ENCODE results near the gene COL4A6. TPM values are rescaled to one million over a fixed set of nuclear protein-coding genes. Genes with fewer than 3 reads are reported as not detected.

COL4A6 gene
- total RNA-seq (under 1 TPM; under 0.01 to 0.09 TPM), polyA plus RNA-seq (under 1 TPM in 1 of 2 donors, not detected in 1; 0.07 TPM)

DNA sequence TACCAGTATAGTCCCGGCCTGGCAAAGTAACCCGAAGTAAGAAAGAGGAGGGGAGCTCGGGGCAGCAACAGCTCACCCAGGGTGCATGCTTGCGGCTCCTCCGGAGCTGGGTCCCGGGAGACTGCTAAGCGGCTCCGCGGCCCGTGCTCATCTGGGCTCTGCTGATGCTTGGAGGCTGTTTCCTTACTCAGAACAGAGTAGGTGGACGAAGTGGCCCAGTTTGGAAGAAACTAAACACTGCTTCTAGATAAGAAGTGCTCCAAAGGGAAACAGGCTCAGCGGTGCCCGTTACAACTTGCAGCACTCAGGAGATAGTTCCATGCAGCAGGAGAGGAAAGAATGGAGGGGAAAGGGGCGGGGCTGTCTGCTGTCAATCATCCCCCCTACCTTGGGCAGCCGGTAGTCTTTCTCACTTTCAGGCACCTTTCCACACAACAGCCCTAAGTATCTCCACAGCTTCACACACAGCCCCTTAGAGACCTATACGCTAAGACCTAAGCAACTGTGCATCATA, at the start of gene COL4A6:
TSS of gene COL4A6 (minus strand) at position 313 of the 514 bp plus-strand sequence. CDS start at position 87, 226 bp downstream.
- H3K27ac ChIP-seq (ENCODE audit: low read depth in 1 of 2, low read length in 2 of 2) = no peak within 1 kb of the TSS
- no peak within 1 kb of the TSS for H3K9ac ChIP-seq (ENCODE audit: low read depth in 1 of 2, low read length in 2 of 2)
- H3K27me3 ChIP-seq (ENCODE audit: control insufficient read depth in 4 of 4, insufficient read depth in 4 of 4, low read length in 3 of 4) = peaks cover 0 to 20% (median 0%) of the 10 kb centered on the region in 4 donors
- WGBS = 5% methylated on average over 16 of the region's 16 CpGs
- H3K36me3 ChIP-seq (ENCODE audit: control insufficient read depth in 4 of 4, insufficient read depth in 3 of 4, low read depth in 1 of 4, low read length in 3 of 4) = no peaks in the 10 kb centered on the region
- TF ChIP-seq RXRA (IDR thresholded peaks at IDR 0.05) (no peak), HNF4A (conservative IDR thresholded peaks at IDR 0.05) (no peak), EGR1 (IDR thresholded peaks at IDR 0.05; ENCODE audit: low read depth in 2 of 2) (no peak), YY1 (IDR thresholded peaks at IDR 0.05) (no peak), HNF4G (IDR thresholded peaks at IDR 0.05) (no peak), RAD21 (IDR thresholded peaks at IDR 0.05) (no peak), ATF3 (IDR thresholded peaks at IDR 0.05) (no peak), SP1 (IDR thresholded peaks at IDR 0.05) (no peak), FOXA2 (IDR thresholded peaks at IDR 0.05) (no peak), JUND (IDR thresholded peaks at IDR 0.05) (no peak), NR2F2 (IDR thresholded peaks at IDR 0.05) (no peak), TAF1 (conservative IDR thresholded peaks at IDR 0.05) (no peak), FOXA1 (IDR thresholded peaks at IDR 0.05) (no peak), GABPA (IDR thresholded peaks at IDR 0.05 in 1 of 2, conservative IDR thresholded peaks at IDR 0.05 in 1 of 2) (no peak), REST (IDR thresholded peaks at IDR 0.05) (no peak)
- TF ChIP-seq, protein P1, sequence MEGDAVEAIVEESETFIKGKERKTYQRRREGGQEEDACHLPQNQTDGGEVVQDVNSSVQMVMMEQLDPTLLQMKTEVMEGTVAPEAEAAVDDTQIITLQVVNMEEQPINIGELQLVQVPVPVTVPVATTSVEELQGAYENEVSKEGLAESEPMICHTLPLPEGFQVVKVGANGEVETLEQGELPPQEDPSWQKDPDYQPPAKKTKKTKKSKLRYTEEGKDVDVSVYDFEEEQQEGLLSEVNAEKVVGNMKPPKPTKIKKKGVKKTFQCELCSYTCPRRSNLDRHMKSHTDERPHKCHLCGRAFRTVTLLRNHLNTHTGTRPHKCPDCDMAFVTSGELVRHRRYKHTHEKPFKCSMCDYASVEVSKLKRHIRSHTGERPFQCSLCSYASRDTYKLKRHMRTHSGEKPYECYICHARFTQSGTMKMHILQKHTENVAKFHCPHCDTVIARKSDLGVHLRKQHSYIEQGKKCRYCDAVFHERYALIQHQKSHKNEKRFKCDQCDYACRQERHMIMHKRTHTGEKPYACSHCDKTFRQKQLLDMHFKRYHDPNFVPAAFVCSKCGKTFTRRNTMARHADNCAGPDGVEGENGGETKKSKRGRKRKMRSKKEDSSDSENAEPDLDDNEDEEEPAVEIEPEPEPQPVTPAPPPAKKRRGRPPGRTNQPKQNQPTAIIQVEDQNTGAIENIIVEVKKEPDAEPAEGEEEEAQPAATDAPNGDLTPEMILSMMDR (IDR thresholded peaks at IDR 0.05; ENCODE audit: low read depth, low read length, missing input control) = no peak
- TF ChIP-seq, protein P2, sequence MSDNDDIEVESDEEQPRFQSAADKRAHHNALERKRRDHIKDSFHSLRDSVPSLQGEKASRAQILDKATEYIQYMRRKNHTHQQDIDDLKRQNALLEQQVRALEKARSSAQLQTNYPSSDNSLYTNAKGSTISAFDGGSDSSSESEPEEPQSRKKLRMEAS (IDR thresholded peaks at IDR 0.05) = no peak
- TF ChIP-seq, protein P3, sequence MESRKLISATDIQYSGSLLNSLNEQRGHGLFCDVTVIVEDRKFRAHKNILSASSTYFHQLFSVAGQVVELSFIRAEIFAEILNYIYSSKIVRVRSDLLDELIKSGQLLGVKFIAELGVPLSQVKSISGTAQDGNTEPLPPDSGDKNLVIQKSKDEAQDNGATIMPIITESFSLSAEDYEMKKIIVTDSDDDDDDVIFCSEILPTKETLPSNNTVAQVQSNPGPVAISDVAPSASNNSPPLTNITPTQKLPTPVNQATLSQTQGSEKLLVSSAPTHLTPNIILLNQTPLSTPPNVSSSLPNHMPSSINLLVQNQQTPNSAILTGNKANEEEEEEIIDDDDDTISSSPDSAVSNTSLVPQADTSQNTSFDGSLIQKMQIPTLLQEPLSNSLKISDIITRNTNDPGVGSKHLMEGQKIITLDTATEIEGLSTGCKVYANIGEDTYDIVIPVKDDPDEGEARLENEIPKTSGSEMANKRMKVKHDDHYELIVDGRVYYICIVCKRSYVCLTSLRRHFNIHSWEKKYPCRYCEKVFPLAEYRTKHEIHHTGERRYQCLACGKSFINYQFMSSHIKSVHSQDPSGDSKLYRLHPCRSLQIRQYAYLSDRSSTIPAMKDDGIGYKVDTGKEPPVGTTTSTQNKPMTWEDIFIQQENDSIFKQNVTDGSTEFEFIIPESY (IDR thresholded peaks at IDR 0.05) = no peak
- DNase-seq (ENCODE audit: low spot score) = peak; percentile 31
- peak within 1 kb of the TSS in 1 of 3 donors; percentile 62 for H3K4me3 ChIP-seq (ENCODE audit: low read depth in 1 of 3, low read length in 3 of 3)
- H3K4me1 ChIP-seq (ENCODE audit: control insufficient read depth in 4 of 4, insufficient read depth in 4 of 4, low read length in 3 of 4) = peaks cover 0 to 5% (median 2%) of the 10 kb centered on the region in 4 donors
- H3K9me3 ChIP-seq (ENCODE audit: control insufficient read depth in 4 of 4, low read length in 3 of 4) = no peaks in the 10 kb centered on the region
